Mammary epithelial cell (primary cell): ENCODE data around the gene VPS37D.

Experiments
- CTCF ChIP-seq, 2 donors: IDR thresholded peaks in 1 of 2; conservative IDR thresholded peaks in 1 of 2; 2 replicates each; pipeline ENCODE4 v1.5.1; 2011 to 2012; ENCODE audit warnings: inconsistent platforms in 2 of 2, low read length in 2 of 2, mild to moderate bottlenecking in 2 of 2, control low read depth in 1 of 2, low read depth in 1 of 2; ENCODE audit not compliant: insufficient read depth in 1 of 2; ENCODE audit errors: extremely low read depth in 1 of 2
- EZH2 ChIP-seq: IDR thresholded peaks from 2 replicates; pipeline ENCODE4 v1.6.1; 2012; ENCODE audit warnings: low read length, inconsistent platforms, borderline replicate concordance

DNA sequence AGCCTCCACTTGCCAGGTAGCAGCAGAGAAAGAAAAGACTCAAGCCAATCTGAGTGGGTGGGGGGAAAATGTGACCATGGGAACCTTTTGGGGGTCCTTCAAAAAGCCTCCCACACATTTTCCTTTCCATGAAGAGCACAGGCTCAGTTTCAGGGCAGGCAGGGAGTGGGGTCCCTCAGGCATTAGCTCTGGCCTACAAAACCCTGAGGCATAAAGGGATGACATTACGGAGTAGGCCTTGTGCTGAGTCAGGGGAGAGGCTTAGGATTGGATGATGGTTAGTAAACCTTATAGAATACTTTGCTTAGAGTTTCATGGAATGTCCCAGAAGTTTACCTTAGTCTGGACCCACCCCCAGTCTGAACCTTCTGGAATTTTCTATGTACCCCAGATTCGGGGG lies 12.1 kb downstream of the VPS37D start:
- no peak for TF ChIP-seq CTCF (conservative IDR thresholded peaks at IDR 0.05 in 1 of 2, IDR thresholded peaks at IDR 0.05 in 1 of 2; ENCODE audit: extremely low read depth in 1 of 2, insufficient read depth in 1 of 2, low read depth in 1 of 2, low read length in 2 of 2)
- no peak for TF ChIP-seq EZH2
